Right atrium auricular region (tissue), 2 donors: ENCODE results near the gene DYNLL2. TPM values are rescaled to one million over a fixed set of nuclear protein-coding genes. Genes with fewer than 3 reads are reported as not detected.

Experiments
- DNase-seq: peaks from one replicate; pipeline ENCODE4 v3.0.0-alpha.2; 2019; ENCODE audit warnings: low spot score
- H3K27ac ChIP-seq, 2 donors: fragments of 200-600 bp; sonication (generic); 1 replicate in 1 of 2; 2 replicates in 1 of 2; pipeline ENCODE4 v1.5.1; 2016 to 2019
- H3K27me3 ChIP-seq, 2 donors: fragments of 200-600 bp; sonication (generic); one replicate each; pipeline versions ENCODE4 v1.5.1 to v1.6.0; 2017 to 2019
- H3K36me3 ChIP-seq: fragments of 200-600 bp; sonication (generic); one replicate; pipeline ENCODE4 v1.5.1; 2016
- H3K4me1 ChIP-seq, 2 donors: fragments of 200-600 bp; sonication (generic); one replicate each; pipeline versions ENCODE4 v1.5.1 to v1.6.0; 2017 to 2019
- H3K4me3 ChIP-seq, 2 donors: fragments of 200-600 bp; sonication (generic); 1 replicate in 1 of 2; 2 replicates in 1 of 2; pipeline ENCODE4 v1.5.1; 2017 to 2019; ENCODE audit warnings: mild to moderate bottlenecking in 1 of 2, moderate library complexity in 1 of 2
- H3K9me3 ChIP-seq, 2 donors: fragments of 200-600 bp; sonication (generic); one replicate each; pipeline ENCODE4 v1.5.1; 2019
- total RNA-seq, 2 donors: library from RNA; depleted of rRNA; stranded (reverse); fragments of >200 nt; gene quantifications; one replicate each; pipeline ENCODE4 v1.1.0, GENCODE V29; 2016
- TF ChIP-seq, protein P1 (sequence below), 2 donors: fragments of 200-600 bp; sonication (generic); IDR thresholded peaks; one replicate each; pipeline ENCODE4 v1.5.1; 2019; ENCODE audit warnings: antibody characterized with exemption in 2 of 2

DYNLL2 gene
- total RNA-seq, 2 donors from 2014 or later = 27.7 to 27.9 TPM

- TF ChIP-seq, protein P1, sequence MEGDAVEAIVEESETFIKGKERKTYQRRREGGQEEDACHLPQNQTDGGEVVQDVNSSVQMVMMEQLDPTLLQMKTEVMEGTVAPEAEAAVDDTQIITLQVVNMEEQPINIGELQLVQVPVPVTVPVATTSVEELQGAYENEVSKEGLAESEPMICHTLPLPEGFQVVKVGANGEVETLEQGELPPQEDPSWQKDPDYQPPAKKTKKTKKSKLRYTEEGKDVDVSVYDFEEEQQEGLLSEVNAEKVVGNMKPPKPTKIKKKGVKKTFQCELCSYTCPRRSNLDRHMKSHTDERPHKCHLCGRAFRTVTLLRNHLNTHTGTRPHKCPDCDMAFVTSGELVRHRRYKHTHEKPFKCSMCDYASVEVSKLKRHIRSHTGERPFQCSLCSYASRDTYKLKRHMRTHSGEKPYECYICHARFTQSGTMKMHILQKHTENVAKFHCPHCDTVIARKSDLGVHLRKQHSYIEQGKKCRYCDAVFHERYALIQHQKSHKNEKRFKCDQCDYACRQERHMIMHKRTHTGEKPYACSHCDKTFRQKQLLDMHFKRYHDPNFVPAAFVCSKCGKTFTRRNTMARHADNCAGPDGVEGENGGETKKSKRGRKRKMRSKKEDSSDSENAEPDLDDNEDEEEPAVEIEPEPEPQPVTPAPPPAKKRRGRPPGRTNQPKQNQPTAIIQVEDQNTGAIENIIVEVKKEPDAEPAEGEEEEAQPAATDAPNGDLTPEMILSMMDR (IDR thresholded peaks at IDR 0.05) = no peak
- H3K27ac ChIP-seq = no peak overlapping the region
- H3K36me3 ChIP-seq = peaks cover 52% of the 10 kb centered on the region
- no peak for DNase-seq
- no peak overlapping the region for H3K4me3 ChIP-seq
- peaks cover 0 to 14% of the 10 kb centered on the region in 2 donors for H3K4me1 ChIP-seq
- no peaks in the 10 kb centered on the region for H3K27me3 ChIP-seq
- H3K9me3 ChIP-seq = no peaks in the 10 kb centered on the region
Measured at GRCh38 chr17:58092101-58092796, 9.0 kb downstream of the DYNLL2 start.

GRCh38 chr17:58092797-58093385 lies 9.7 kb downstream of the DYNLL2 start:
- Histone ChIP-seq H3K9me3 (no peaks in the 10 kb centered on the region), H3K4me3 (no peak overlapping the region), H3K36me3 (peaks cover 46% of the 10 kb centered on the region), H3K27me3 (no peaks in the 10 kb centered on the region), H3K27ac (no peak overlapping the region), H3K4me1 (peaks cover 0 to 14% of the 10 kb centered on the region in 2 donors)
- no peak for DNase-seq
- TF ChIP-seq, protein P1 (IDR thresholded peaks at IDR 0.05) = no peak

GRCh38 chr17:58094118-58094517 lies 10.9 kb downstream of the DYNLL2 start:
- Histone ChIP-seq H3K4me3 (no peak overlapping the region), H3K27me3 (no peaks in the 10 kb centered on the region), H3K27ac (no peak overlapping the region), H3K4me1 (peaks cover 0 to 3% of the 10 kb centered on the region in 2 donors), H3K36me3 (peaks cover 37% of the 10 kb centered on the region), H3K9me3 (no peaks in the 10 kb centered on the region)
- TF ChIP-seq, protein P1 (IDR thresholded peaks at IDR 0.05) = no peak
- no peak for DNase-seq

DNA sequence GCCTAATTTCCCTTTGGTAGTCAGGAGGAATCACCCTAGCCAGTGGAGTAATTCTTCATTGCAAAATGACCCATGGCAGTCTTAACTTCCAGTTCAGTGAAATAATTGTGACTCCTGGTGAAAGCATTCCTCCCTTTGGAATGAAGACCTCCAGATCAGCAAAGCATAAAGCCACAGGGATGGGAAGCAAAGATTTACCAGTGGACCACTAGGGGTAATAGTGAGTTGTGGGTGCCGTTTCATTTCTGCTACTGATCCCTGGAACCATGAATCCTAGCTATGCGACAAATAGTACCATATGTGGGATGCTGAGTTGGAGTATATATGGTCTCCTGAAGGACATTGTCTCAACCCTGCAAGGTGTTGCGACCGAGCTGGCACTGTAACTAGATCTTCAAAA lies 13.7 kb downstream of the DYNLL2 start:
- TF ChIP-seq, protein P1 (IDR thresholded peaks at IDR 0.05) = no peak
- Histone ChIP-seq H3K27me3 (no peaks in the 10 kb centered on the region), H3K4me3 (no peak overlapping the region), H3K36me3 (peaks cover 9% of the 10 kb centered on the region), H3K27ac (no peak overlapping the region), H3K4me1 (no peaks in the 10 kb centered on the region), H3K9me3 (no peaks in the 10 kb centered on the region)
- DNase-seq = no peak

- no peak for DNase-seq
- Histone ChIP-seq H3K27me3 (no peaks in the 10 kb centered on the region), H3K4me1 (no peaks in the 10 kb centered on the region), H3K27ac (no peak overlapping the region), H3K4me3 (no peak overlapping the region), H3K36me3 (peaks cover 2% of the 10 kb centered on the region), H3K9me3 (no peaks in the 10 kb centered on the region)
- TF ChIP-seq, protein P1 (IDR thresholded peaks at IDR 0.05) = no peak
Measured at GRCh38 chr17:58097384-58098088, 14.3 kb downstream of the DYNLL2 start.
